Measurements from ENCODE around the gene ANKRD36B. TPM values are rescaled to one million over a fixed set of nuclear protein-coding genes. Genes with fewer than 3 reads are reported as not detected.
"Not testable (repeated sequence)": the region's sequence is repeated elsewhere in the genome, so short reads cannot be mapped to it uniquely, and the experiment has no call there.

Gene ANKRD36B
- total RNA-seq: 260 TPM

GRCh38 chr2:97589598-97590510, at the start of gene ANKRD36B:
TSS of gene ANKRD36B (minus strand) at chr2:97589877. CDS start at chr2:97589685, 192 bp downstream.
- not testable (repeated sequence) for DNase-seq

- not testable (repeated sequence) for DNase-seq
Measured at GRCh38 chr2:97626049-97626430, 36.4 kb upstream of the ANKRD36B start.

- not testable (repeated sequence) for DNase-seq
Measured at GRCh38 chr2:97625354-97626048, 35.8 kb upstream of the ANKRD36B start.

- not testable (repeated sequence) for DNase-seq
Measured at GRCh38 chr2:97622976-97623375, 33.3 kb upstream of the ANKRD36B start.

- DNase-seq: not testable (repeated sequence)
Measured at GRCh38 chr2:97620492-97620891, 30.8 kb upstream of the ANKRD36B start.

- not testable (repeated sequence) for DNase-seq
Measured at GRCh38 chr2:97618939-97619827, 29.5 kb upstream of the ANKRD36B start.

- DNase-seq: no peak
Measured at GRCh38 chr2:97617911-97618310, 28.2 kb upstream of the ANKRD36B start.

GRCh38 chr2:97615746-97616145, 26.1 kb upstream of the ANKRD36B start:
- DNase-seq: not testable (repeated sequence)

GRCh38 chr2:97611895-97612294, 22.2 kb upstream of the ANKRD36B start:
- not testable (repeated sequence) for DNase-seq

GRCh38 chr2:97608745-97609144, 19.1 kb upstream of the ANKRD36B start:
- DNase-seq: not testable (repeated sequence)

- DNase-seq: not testable (repeated sequence)
Measured at GRCh38 chr2:97605524-97606339, 16.1 kb upstream of the ANKRD36B start.

GRCh38 chr2:97605109-97605508, 15.4 kb upstream of the ANKRD36B start:
- DNase-seq: not testable (repeated sequence)

- DNase-seq: not testable (repeated sequence)
Measured at GRCh38 chr2:97601537-97601936, 11.9 kb upstream of the ANKRD36B start.

- DNase-seq: not testable (repeated sequence)
Measured at GRCh38 chr2:97596180-97596579, 6.5 kb upstream of the ANKRD36B start.

GRCh38 chr2:97593520-97593919, 3.8 kb upstream of the ANKRD36B start:
- not testable (repeated sequence) for DNase-seq

GRCh38 chr2:97590515-97591394, 1.1 kb upstream of the ANKRD36B start:
- DNase-seq: not testable (repeated sequence)

- not testable (repeated sequence) for DNase-seq
Measured at GRCh38 chr2:97589257-97589597, 450 bp downstream of the ANKRD36B start.

GRCh38 chr2:97565674-97566073, 24.0 kb downstream of the ANKRD36B start:
- not testable (repeated sequence) for DNase-seq

- not testable (repeated sequence) for DNase-seq
Measured at GRCh38 chr2:97552406-97552805, 37.3 kb downstream of the ANKRD36B start.

GRCh38 chr2:97550498-97550897, 39.2 kb downstream of the ANKRD36B start:
- DNase-seq: not testable (repeated sequence)

Measured in occipital lobe (tissue), 2 donors.